Ascending aorta (tissue), 2 donors: Measurements from ENCODE around the gene YPEL3. TPM values are rescaled to one million over a fixed set of nuclear protein-coding genes. Genes with fewer than 3 reads are reported as not detected.

Source experiments
- DNase-seq, 2 donors: peaks; one replicate each; pipeline ENCODE4 v3.0.0-alpha.2; 2019; ENCODE audit warnings: low spot score in 2 of 2
- H3K27ac ChIP-seq, 2 donors: fragments of 200-600 bp; sonication (generic); one replicate each; pipeline ENCODE4 v1.5.1; 2016 to 2017; ENCODE audit warnings: mild to moderate bottlenecking in 1 of 2
- H3K27me3 ChIP-seq: fragments of 200-600 bp; sonication (generic); one replicate; pipeline ENCODE4 v1.5.1; 2017
- H3K36me3 ChIP-seq, 2 donors: fragments of 200-600 bp; sonication (generic); one replicate each; pipeline ENCODE4 v1.5.1; 2016
- H3K4me1 ChIP-seq, 2 donors: fragments of 200-600 bp; sonication (generic); one replicate each; pipeline ENCODE4 v1.5.1; 2016 to 2017; ENCODE audit warnings: mild to moderate bottlenecking in 1 of 2
- H3K4me3 ChIP-seq, 2 donors: fragments of 200-600 bp; sonication (generic); one replicate each; pipeline ENCODE4 v1.5.1; 2016 to 2017; ENCODE audit warnings: mild to moderate bottlenecking in 1 of 2
- H3K9me3 ChIP-seq, 2 donors: fragments of 200-600 bp; sonication (generic); one replicate each; pipeline ENCODE4 v1.5.1; 2016
- intact Hi-C: fragments of 100-400 bp; cut with DNase I; formaldehyde crosslinking; loops from one replicate; pipeline ENCODE4 v1.15.1; 2023
- total RNA-seq: library from RNA; depleted of rRNA; stranded (reverse); fragments of >200 nt; gene quantifications from one replicate; pipeline ENCODE4 v1.1.0, GENCODE V29; 2016
- TF ChIP-seq, protein P1 (sequence below), 3 experiments: fragments of 200-600 bp in 2 of 3; fragments of 450-650 bp in 1 of 3; sonication (generic) in 2 of 3; IDR thresholded peaks; one replicate each; pipeline ENCODE4 v1.5.1; 2016 to 2019; ENCODE audit warnings: antibody characterized with exemption in 3 of 3, mild to moderate bottlenecking in 1 of 3, moderate library complexity in 1 of 3

Gene YPEL3
- total RNA-seq, 1 donor from 2014 or later, result 98.6 TPM

DNA sequence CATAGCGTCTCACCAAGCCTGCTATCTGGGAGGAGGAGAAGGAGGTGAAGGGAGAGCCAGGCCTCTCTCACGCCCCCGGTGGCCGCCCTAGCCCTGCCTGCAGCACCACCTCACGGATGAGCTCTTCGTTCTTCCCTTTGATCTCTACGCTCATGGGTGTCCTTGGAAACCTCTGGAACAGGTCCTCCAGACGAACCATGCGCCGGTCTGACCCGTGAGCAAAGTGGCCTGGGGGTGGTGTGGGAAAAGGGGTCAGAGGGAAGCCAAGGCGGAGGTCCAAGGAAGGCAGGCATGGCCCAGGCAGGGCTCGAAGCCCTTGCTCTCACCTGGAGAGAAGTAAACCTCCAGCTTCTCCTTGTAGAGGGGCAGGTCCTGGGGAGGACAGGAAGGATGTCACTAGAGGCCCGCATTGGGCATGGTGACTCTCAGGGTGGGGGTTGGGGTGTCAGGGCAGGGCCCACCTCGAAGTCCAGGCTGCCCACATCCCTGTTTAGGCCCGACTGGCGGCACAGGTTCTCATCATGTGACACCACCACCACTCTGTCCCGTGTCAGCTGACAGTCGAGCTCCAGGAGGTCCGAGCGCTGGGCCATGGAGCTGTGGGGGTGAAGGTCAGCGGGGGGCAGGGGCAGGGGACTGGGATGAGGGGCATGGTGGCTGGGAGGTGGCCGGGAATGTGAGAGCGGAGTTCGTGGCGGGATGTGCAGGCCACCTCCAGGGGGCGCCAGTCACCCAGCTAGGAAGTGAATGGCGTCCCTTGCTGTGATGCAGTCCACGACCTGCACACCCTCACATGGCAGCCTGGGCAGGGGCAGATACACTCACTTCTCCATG lies 16.4 kb upstream of the YPEL3 start:
- Histone ChIP-seq H3K4me1 (no peaks in the 10 kb centered on the region), H3K27ac (no peak overlapping the region), H3K9me3 (no peaks in the 10 kb centered on the region), H3K27me3 (no peaks in the 10 kb centered on the region), H3K4me3 (no peak overlapping the region), H3K36me3 (peaks cover 55 to 83% of the 10 kb centered on the region in 2 donors)
- intact Hi-C loops, result no loop called here
- DNase-seq, result peak in 1 of 2 donors; percentile 79
- TF ChIP-seq, protein P1, sequence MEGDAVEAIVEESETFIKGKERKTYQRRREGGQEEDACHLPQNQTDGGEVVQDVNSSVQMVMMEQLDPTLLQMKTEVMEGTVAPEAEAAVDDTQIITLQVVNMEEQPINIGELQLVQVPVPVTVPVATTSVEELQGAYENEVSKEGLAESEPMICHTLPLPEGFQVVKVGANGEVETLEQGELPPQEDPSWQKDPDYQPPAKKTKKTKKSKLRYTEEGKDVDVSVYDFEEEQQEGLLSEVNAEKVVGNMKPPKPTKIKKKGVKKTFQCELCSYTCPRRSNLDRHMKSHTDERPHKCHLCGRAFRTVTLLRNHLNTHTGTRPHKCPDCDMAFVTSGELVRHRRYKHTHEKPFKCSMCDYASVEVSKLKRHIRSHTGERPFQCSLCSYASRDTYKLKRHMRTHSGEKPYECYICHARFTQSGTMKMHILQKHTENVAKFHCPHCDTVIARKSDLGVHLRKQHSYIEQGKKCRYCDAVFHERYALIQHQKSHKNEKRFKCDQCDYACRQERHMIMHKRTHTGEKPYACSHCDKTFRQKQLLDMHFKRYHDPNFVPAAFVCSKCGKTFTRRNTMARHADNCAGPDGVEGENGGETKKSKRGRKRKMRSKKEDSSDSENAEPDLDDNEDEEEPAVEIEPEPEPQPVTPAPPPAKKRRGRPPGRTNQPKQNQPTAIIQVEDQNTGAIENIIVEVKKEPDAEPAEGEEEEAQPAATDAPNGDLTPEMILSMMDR (IDR thresholded peaks at IDR 0.05), result peak; percentile 58 to 70 (median 62)

DNA sequence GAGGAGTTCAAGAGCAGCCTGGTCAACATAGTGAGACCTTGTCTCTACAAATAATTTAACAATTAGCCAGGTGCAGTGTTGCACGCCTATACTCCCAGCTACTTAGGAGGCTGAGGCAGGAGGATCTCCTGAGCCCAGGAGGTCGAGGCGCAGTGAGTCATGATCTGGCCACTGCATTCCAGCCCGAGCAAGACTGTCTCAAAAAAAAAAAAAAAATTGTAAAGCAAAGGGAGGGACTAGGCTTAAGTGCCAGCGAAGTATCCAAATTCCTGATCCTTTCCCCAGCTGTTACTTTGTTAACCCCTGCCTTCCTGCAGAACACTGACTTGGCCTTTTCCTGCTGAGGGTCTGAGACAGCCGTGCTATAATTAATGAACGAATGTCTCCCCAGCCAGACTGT lies 14.6 kb upstream of the YPEL3 start:
- no peak overlapping the region for H3K4me3 ChIP-seq
- H3K4me1 ChIP-seq, result no peaks in the 10 kb centered on the region
- H3K27me3 ChIP-seq, result no peaks in the 10 kb centered on the region
- H3K27ac ChIP-seq, result no peak overlapping the region
- no peak for DNase-seq
- TF ChIP-seq, protein P1 (IDR thresholded peaks at IDR 0.05), result no peak
- intact Hi-C loops, result no loop called here
- H3K9me3 ChIP-seq, result no peaks in the 10 kb centered on the region
- H3K36me3 ChIP-seq, result peaks cover 48 to 79% of the 10 kb centered on the region in 2 donors

DNA sequence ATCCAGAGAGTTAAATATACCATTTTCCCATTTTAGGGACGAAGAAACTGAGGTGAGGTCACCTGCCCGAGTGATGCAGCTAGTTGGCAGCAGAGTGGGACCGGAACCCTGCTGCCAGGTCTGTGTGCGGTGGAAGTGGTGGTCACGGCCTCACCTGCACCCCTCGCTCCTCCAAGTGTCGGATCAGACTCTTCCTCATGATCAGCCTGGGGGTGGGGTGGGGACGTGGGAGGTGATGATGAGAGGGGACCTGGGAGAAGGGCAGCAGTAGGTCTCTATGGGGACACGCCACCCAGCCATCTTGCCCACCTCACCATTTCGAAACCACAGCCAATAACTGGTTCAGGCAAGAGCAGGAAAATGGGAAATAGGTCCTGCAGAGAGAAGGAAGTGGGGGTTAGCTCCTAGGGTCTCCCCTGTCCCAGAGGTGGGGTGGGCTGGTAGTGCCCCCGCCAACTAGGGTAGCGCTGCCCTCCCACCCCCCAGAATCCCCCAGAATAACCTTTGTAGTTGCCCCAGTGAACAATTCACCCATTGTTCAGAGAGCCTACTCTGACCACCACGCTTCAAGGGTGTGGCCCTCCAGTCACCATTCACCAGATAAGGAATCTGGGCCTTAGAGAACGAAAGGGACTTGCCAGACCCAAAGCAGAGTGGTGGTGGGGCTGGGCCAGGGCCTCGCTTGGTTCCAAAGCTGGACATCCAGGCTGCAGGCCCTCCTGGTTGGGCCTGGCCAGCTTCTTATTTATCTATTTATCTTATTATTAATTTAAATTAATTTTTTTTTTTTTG lies 12.2 kb upstream of the YPEL3 start:
- H3K27ac ChIP-seq, result no peak overlapping the region
- DNase-seq, result no peak
- TF ChIP-seq, protein P1 (IDR thresholded peaks at IDR 0.05), result no peak
- H3K9me3 ChIP-seq, result no peaks in the 10 kb centered on the region
- no peaks in the 10 kb centered on the region for H3K27me3 ChIP-seq
- H3K4me3 ChIP-seq, result no peak overlapping the region
- peaks cover 57 to 68% of the 10 kb centered on the region in 2 donors for H3K36me3 ChIP-seq
- no peaks in the 10 kb centered on the region for H3K4me1 ChIP-seq
- intact Hi-C loops, result no loop called here

DNA sequence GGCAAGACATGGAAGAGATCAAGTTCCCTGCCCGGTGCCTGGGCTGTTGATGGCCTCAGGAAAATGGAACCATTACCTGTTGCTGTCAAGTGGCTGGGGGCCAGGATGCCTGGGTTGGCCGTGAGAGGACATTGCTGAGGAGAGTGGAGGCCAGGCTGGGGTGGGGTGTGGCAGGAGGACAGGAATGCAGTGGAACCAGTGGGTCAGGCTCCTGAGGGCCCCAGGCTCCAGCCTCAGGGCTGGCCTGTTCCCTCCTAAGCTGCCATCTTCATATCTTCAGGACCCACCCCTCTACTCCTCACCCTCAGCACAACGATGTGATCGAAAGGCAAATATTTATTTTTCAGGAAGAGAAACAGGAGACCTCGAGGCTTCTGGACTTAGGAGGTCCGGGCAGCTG lies 8.5 kb upstream of the YPEL3 start:
- Histone ChIP-seq H3K4me3 (no peak overlapping the region), H3K36me3 (peaks cover 34 to 40% of the 10 kb centered on the region in 2 donors), H3K27ac (no peak overlapping the region), H3K4me1 (no peaks in the 10 kb centered on the region), H3K9me3 (no peaks in the 10 kb centered on the region), H3K27me3 (no peaks in the 10 kb centered on the region)
- no peak for DNase-seq
- intact Hi-C loops, result no loop called here
- TF ChIP-seq, protein P1 (IDR thresholded peaks at IDR 0.05), result no peak

DNA sequence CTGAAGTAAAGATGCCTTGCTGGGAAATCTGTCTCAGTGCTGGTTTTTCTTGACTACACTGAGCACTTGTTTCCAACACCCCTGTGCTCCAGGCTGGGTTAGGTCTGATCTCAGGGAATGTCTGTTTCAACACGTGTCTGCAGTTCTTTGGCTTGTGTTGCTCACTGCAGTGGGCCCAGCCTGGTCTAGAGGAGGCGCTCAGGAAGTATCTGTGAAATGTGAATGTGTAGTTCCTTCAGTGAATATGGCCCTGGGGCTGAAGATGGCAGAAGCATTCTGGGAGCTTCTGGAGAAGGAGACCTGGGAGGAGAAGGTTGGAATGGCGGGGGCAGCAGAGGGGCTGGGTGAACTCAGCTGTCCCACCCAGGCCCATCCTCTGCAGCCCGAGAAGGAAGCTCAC lies 8.1 kb upstream of the YPEL3 start:
- no peaks in the 10 kb centered on the region for H3K9me3 ChIP-seq
- intact Hi-C loops, result no loop called here
- H3K4me1 ChIP-seq, result no peaks in the 10 kb centered on the region
- H3K27ac ChIP-seq, result no peak overlapping the region
- peaks cover 33 to 40% of the 10 kb centered on the region in 2 donors for H3K36me3 ChIP-seq
- H3K27me3 ChIP-seq, result no peaks in the 10 kb centered on the region
- DNase-seq, result no peak
- H3K4me3 ChIP-seq, result no peak overlapping the region
- TF ChIP-seq, protein P1 (IDR thresholded peaks at IDR 0.05), result no peak
